Cerebellar cortex (tissue), 1 donor: Measurements from ENCODE around the gene DMKN.
A peak's percentile ranks its signal among the peaks of the same experiment; 100 is the strongest.

Source experiments
- DNase-seq: peaks from one replicate; pipeline ENCODE4 v3.0.0-alpha.2; 2015; ENCODE audit warnings: low spot score

DMKN gene

GRCh38 chr19:35524181-35524837 lies 10.9 kb upstream of the DMKN start:
- no peak for DNase-seq

- DNase-seq, result no peak
Measured at GRCh38 chr19:35522745-35523327, 9.4 kb upstream of the DMKN start.

GRCh38 chr19:35521124-35521743 lies 7.8 kb upstream of the DMKN start:
- no peak for DNase-seq

DNA sequence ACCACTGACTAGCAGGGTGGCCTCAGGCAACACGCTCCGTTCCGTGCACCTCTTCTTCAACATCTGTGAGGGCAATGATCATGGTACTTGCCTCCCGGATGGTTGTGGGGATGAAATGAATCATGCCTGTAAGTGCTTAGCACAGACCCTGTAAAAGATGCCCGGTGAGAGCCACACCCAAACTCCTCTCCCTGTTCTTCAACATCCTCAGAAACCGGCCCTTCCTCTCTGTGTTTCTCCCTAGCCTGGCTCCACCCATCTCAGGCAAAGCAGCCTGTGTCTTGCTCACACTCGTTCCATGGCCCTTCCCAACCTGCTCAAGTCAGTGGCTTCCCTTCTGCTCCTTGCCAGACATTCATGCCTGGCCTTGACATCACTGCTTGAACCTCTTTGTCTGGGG lies 5.8 kb upstream of the DMKN start:
- DNase-seq, result peak; percentile 14

DNA sequence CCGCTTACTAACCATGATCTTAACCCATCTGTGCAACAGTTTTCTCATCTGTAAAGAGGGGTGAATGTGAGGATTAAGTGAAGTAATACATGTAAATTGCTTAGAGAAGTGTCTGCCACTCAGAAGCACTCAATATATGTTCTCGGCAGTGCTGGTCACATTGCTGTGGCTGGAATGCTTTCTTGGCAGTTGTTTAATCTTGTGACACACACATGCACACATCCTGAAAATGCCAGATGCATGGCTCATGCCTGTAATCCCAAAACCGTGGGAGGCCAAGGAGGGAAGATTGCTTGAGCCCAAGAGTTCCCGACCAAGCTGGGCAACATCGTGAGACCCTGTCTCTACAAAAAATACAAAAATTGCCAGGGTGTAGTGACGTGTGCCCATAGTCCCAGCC lies 4.9 kb upstream of the DMKN start:
- DNase-seq, result peak; percentile 24

DNA sequence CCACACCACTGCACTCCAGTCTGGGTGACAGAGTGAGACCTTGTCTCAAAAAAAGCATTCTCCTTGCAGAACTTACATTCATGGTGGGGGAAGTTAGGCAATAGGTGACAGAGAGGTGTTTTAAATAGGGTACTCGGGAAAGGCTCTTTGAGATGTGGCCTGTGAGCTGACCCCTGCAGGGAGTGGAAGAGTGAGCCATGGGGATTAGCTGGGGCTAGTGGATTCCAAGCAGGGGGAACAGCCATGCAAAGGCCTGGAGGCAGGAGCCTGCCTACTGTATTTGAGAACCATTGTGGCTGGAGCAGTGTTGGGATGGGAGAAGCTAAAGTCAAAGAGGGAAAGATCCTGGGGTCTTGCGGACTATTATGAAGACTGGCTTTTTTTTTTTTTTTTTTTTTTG lies 3.9 kb upstream of the DMKN start:
- DNase-seq, result no peak

DNA sequence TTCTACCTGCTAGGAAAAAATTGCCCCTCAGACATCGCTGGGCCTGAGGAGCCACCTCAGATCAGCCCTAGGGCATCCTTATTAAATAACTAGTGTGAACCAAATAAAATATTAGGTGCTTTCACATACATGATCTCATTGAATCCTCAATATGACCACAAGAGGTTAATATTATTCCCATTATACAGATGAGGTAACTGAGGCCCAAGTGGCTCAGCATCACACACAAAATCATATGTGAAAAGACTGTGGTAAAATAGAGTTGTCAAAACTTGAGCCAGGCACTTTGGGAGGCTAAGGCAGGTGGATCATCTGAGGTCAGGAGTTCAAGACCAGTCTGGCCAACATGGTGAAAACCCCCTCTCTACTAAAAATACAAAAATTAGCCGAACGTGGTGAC lies 2.9 kb upstream of the DMKN start:
- no peak for DNase-seq

GRCh38 chr19:35514282-35514809 lies 897 bp upstream of the DMKN start:
- no peak for DNase-seq

GRCh38 chr19:35512831-35513627 lies 420 bp downstream of the DMKN start:
- no peak for DNase-seq

DNA sequence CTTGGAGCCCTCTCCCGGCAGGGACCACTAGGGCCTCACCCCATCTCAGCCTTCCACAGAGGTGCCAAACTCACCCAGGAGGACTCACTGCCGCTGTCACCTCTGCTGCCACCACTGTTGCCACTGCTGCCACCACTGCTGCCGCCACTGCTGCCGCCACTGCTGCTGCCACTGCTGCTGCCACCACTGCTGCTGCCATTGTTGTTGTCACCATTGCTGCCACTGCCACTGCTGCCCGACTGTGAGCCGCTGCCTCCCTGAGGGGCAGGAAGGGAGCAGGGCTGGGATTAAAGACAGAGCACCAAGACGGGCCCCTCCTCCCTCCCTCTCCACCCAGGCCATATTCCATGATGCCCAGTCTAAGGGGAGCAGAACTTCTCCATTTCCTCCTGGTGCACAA lies 2.1 kb downstream of the DMKN start:
- no peak for DNase-seq

DNA sequence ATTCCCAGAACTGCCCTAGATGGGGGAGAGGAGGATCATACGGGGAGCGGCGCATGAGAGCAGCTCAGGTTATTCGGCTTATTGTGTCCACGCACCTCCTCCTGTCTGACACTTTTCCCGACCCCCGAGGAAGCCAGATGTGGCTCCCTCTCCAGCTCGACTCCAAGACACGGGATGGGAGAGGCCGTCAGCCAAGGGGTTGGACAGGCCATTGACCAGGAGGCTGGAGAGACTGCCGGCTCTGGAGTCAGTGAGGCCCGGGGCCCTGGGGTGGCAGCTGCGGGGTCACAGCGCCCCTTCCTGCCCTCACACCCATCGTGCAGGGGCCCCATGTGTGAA lies 2.9 kb downstream of the DMKN start:
- DNase-seq, result no peak

DNA sequence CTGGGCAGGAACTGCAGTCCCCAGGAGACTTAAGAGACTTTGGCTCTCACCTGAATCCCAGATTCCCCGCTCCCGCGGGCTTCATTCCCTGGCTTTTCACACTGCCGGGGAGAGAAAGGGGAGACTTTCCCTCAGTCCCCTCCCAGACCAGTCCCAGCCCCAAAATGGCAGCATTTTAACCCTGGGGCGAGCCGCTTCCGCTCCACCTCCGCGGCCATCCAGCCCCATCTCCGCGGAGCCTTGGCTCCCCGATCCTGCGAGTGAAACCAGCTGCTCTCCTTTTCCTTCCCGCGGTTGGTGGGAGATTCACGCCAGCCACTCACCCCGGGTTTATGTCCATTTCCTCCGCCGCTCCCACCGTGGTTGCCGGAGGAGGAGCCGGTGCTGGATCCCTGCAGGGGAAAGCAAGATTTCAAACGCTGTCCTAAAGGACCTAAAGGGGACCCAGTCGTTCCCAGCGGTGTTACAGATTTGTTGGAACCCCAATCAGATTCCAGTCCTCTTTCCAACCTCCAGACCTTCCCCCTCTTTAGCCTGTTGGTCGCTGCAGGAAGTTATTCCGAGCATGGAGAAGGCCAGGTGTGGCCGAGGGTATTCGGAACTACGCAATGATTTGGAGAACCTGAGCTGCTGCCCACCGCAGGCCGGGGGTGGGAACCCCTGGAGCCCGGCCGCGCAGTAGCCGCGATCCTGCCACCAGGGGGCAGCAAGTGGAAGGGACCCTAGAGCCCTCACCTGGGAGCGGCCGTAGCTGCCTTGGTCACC lies 3.4 kb downstream of the DMKN start:
- DNase-seq, result peak; percentile 66

- peak; percentile 16 for DNase-seq
Measured at GRCh38 chr19:35509018-35509652, 4.3 kb downstream of the DMKN start.

DNA sequence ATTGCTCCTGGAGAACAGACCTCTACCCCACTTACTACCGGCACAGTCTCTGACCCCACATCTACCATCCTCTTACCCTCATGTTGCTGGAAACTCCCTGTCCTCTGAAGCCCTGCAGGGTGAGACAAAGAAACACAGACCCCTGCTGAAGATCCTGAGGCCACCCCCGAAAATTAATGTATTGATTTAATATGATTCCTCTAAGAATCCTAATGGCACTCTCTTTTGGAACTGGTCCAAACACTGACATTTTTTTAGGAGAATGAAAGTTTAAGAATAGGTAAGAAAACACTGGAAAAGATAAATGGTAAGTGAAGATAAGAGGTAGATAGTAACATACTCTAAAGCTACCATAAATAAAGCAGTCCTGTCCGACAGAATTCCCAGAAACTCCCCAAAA lies 5.3 kb downstream of the DMKN start:
- DNase-seq, result no peak

DNA sequence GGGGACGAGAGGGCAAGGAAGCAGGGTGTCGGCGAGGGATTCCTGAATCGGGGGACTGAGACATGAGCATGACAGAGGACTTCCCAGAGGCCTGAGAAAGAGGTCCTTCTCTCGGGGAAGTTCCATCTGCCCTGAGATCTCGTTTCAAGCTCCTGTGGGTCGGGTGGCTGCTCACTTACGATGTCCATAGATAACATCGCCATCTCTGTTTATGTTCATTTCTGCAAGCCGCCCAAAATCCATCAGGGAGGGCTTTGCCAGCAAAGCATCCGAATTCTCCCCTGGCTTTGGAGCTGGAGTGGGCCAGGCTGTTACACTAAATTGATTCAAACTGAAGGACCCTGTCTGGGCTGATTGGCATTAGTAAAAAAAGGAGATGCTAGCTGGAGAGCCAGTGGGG lies 5.9 kb downstream of the DMKN start:
- DNase-seq, result no peak

- DNase-seq, result no peak
Measured at GRCh38 chr19:35506011-35506410, 7.4 kb downstream of the DMKN start.

GRCh38 chr19:35502751-35503150 lies 10.7 kb downstream of the DMKN start:
- no peak for DNase-seq

- DNase-seq, result no peak
Measured at GRCh38 chr19:35501684-35502083, 11.8 kb downstream of the DMKN start.

DNA sequence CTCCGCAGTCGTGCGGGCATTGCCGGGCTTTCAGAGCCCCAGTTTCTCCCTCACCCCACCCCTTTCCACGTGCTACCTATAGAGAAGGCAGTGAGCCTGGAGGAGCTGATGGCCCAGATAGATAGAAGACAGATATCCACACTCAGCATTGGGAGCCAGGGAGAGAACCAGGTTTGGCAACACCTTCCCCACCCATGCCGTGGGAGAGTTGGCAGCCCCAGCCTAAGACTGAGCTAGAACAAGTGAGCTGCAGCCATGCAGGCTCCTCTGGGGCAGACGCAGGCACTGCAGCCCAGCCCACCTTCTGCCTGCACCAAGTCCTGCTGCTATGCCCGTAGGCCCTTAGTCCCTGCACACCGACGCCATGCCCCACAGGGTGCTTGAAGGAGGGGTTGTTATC lies 12.8 kb downstream of the DMKN start:
- no peak for DNase-seq

DNA sequence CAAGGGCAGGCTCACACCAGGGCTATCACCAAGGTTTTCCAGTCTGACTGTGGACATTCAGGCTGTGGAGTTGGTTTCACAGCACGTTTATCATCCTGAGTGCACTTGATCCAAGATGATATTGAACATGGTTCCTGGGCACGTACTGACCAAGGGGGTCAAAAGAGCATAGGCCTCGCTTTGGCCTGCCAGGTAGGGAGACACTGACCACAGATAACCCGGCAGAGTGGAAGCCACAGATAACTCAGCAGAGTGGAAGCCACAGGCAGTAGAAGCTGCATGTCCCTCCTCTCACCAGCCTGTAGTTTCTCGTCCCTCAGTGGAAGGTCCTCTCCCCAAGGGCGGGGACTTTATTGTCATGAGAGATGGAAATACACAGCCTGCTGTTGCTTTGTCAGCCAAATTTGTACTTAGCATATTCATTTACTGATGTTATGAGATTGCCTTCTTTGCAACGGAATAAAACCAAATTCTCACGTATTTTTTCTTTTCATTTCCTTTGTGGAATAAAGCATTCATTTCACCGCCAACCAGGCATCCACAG lies 14.4 kb downstream of the DMKN start:
- DNase-seq, result no peak

DNA sequence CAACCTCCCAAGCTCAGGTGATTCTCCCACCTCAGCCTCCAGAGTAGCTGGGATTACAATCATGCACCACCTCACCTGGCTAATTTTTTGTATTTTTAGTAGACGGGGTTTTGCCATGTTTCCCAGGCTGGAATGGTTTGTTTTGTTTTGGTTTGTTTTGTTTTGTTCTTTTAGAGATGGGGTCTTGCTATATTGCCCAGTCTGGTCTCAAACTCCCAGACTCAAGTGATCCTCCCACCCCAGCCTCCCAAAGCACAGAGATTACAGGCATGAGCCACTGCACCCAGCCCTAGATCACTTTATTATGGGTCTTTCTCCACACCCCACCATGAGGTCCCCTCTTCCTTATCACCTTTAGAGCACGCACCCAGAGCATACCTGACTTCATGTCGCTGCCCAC lies 15.2 kb downstream of the DMKN start:
- no peak for DNase-seq
